HUES64 (cell line): ENCODE results near the gene CCR5.
"Not testable (repeated sequence)": the region's sequence is repeated elsewhere in the genome, so short reads cannot be mapped to it uniquely, and the experiment has no call there.

ENCODE experiments used
- H3K27ac ChIP-seq: 2 replicates; pipeline ENCODE4 v1.7.0; 2013; ENCODE audit warnings: low read depth, low read length, inconsistent platforms
- H3K27me3 ChIP-seq: 2 replicates; pipeline ENCODE4 v1.6.1; 2013; ENCODE audit warnings: mild to moderate bottlenecking, low read length; ENCODE audit not compliant: insufficient read depth
- H3K36me3 ChIP-seq: 2 replicates; pipeline ENCODE4 v1.6.1; 2013; ENCODE audit warnings: mild to moderate bottlenecking, low read length; ENCODE audit not compliant: insufficient read depth
- H3K4me1 ChIP-seq: 2 replicates; pipeline ENCODE4 v1.6.1; 2013; ENCODE audit warnings: mild to moderate bottlenecking, low read length, moderate library complexity; ENCODE audit not compliant: insufficient read depth
- H3K4me3 ChIP-seq: 2 replicates; pipeline ENCODE4 v1.5.1; 2013; ENCODE audit warnings: mild to moderate bottlenecking, low read length, moderate library complexity
- H3K9ac ChIP-seq: 2 replicates; pipeline ENCODE4 v1.6.1; 2013; ENCODE audit warnings: mild to moderate bottlenecking, low read depth, low read length
- H3K9me3 ChIP-seq: 2 replicates; pipeline ENCODE4 v1.6.1; 2013; ENCODE audit warnings: low read depth, low read length; ENCODE audit not compliant: insufficient read depth
- WGBS: fragments of 150-250, 120-280 bp; methylation state at CpG from one replicate; pipeline ENCODE4 v1.1.7; 2013; ENCODE audit warnings: missing lambda C conversion rate; 5-methylcytosine and 5-hydroxymethylcytosine counted together

The CCR5 gene

DNA sequence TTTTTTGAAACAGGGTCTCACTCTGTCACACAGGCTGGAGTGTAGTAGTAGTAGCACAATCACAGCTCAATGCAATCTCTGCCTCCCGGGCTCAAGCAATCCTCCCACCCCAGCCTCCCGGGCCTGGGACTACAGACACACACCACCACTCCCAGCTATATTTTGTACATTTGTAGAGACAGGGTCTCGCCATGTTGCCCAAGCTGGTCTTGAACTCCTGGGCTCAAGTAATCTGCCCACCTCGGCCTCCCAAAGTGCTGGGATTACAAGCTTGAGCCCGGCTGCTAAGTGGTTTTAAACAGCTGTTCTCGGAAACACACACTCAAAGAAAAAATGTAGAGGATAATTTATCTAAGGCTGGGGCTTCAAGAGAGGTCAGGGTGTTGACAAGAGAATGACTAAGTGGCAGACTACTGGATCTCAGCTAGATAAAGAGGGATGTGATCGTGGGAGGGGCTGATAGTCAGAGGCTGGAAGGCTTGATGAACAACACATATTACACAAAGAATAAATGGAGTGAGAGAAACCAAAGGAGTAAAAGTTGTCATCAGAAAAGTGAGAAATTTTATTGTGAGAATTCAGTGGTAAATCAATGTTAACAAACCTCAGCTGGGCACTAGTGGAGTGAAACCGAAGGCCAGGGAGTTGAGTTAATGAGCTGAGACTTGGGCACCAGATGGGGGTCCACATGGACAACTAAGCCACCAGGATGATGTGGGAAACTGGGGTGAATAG is 29.4 kb downstream of the CCR5 start:
- Histone ChIP-seq H3K4me3 (no peak overlapping the region), H3K27ac (no peak overlapping the region), H3K9ac (no peak overlapping the region), H3K27me3 (no peaks in the 10 kb centered on the region), H3K4me1 (no peaks in the 10 kb centered on the region), H3K36me3 (no peaks in the 10 kb centered on the region), H3K9me3 (no peaks in the 10 kb centered on the region)
- 88% methylated on average over 8 of the region's 8 CpGs for WGBS

- H3K27me3 ChIP-seq = no peaks in the 10 kb centered on the region
Observed at GRCh38 chr3:46400846-46401245, 30.1 kb downstream of the CCR5 start.

DNA sequence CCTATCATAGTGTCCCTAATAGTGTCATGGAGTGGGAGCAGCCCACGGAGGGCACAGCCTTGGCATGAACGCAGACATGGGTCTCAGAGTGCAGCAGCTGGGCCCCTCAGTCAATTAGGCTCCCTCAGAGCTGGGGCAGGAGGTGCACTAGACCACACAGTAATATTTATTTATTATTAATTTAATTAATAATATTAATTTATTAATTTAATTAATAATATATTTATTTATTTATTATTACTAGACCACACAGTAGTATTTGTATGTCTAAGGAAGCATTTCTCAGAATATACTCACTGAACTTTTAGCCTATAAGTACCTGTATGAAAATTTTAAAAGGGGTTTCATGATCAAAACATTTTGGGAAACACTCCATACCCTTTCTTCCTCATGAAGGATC is 30.8 kb downstream of the CCR5 start:
- no peaks in the 10 kb centered on the region for H3K36me3 ChIP-seq
- H3K9ac ChIP-seq = no peak overlapping the region
- no peaks in the 10 kb centered on the region for H3K27me3 ChIP-seq
- WGBS = 96% methylated on average over 2 of the region's 2 CpGs
- no peak overlapping the region for H3K4me3 ChIP-seq
- no peak overlapping the region for H3K27ac ChIP-seq
- no peaks in the 10 kb centered on the region for H3K9me3 ChIP-seq
- no peaks in the 10 kb centered on the region for H3K4me1 ChIP-seq

More at GRCh38 chr3:46400846-46401245, 30.1 kb downstream of the CCR5 start:
- Histone ChIP-seq H3K4me1 (no peaks in the 10 kb centered on the region), H3K9ac (no peak overlapping the region), H3K36me3 (no peaks in the 10 kb centered on the region), H3K4me3 (no peak overlapping the region), H3K9me3 (no peaks in the 10 kb centered on the region), H3K27ac (no peak overlapping the region)
- 91% methylated on average over 5 of the region's 5 CpGs for WGBS

GRCh38 chr3:46402902-46403301 is 32.2 kb downstream of the CCR5 start:
- not testable (repeated sequence) for H3K27me3 ChIP-seq, H3K4me3 ChIP-seq, H3K27ac ChIP-seq, H3K36me3 ChIP-seq, H3K4me1 ChIP-seq, H3K9me3 ChIP-seq, H3K9ac ChIP-seq
- WGBS = 97% methylated on average over 4 of the region's 4 CpGs

DNA sequence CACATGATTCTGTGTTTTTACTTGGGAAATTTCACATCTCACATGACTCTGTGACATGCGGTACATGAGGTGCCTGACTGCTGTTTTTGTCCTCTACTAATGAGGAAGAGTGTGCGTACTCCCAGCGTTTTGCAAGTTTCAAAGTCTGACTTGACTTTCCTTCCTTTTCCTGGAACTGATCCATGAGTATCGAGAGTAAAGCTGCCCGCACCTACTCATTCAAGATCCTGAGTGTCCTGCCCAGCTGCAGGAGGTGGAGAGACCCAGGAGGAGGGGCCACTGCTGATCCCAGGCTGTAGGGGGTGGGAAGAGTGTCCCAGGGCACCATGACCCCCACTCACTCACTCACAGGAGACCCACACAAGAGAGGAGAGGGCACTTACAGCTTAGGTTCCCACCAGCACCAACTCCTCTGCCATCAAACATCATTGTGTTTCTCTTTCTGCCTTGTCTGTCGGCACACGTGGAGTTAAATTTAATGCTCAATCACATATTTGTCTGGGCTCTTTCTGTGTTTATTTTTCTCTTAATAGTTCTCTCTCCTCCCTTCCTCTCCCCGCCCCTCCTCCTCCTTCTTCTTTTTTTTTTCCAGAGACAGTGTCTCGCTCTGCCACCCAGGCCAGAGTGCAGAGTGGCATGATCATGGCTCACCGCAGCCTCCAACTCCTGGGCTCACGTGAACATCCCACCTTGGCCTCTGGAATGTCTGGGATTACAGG is 34.7 kb downstream of the CCR5 start:
- Histone ChIP-seq H3K36me3 (no peaks in the 10 kb centered on the region), H3K9me3 (no peaks in the 10 kb centered on the region), H3K4me3 (no peak overlapping the region), H3K27ac (no peak overlapping the region), H3K4me1 (no peaks in the 10 kb centered on the region), H3K9ac (no peak overlapping the region), H3K27me3 (no peaks in the 10 kb centered on the region)
- 92% methylated on average over 11 of the region's 11 CpGs for WGBS

GRCh38 chr3:46406443-46406787 is 35.7 kb downstream of the CCR5 start:
- Histone ChIP-seq H3K27me3 (no peaks in the 10 kb centered on the region), H3K27ac (no peak overlapping the region), H3K36me3 (no peaks in the 10 kb centered on the region), H3K4me3 (no peak overlapping the region), H3K9ac (no peak overlapping the region), H3K4me1 (no peaks in the 10 kb centered on the region), H3K9me3 (no peaks in the 10 kb centered on the region)
- WGBS = 89% methylated on average over 4 of the region's 4 CpGs

DNA sequence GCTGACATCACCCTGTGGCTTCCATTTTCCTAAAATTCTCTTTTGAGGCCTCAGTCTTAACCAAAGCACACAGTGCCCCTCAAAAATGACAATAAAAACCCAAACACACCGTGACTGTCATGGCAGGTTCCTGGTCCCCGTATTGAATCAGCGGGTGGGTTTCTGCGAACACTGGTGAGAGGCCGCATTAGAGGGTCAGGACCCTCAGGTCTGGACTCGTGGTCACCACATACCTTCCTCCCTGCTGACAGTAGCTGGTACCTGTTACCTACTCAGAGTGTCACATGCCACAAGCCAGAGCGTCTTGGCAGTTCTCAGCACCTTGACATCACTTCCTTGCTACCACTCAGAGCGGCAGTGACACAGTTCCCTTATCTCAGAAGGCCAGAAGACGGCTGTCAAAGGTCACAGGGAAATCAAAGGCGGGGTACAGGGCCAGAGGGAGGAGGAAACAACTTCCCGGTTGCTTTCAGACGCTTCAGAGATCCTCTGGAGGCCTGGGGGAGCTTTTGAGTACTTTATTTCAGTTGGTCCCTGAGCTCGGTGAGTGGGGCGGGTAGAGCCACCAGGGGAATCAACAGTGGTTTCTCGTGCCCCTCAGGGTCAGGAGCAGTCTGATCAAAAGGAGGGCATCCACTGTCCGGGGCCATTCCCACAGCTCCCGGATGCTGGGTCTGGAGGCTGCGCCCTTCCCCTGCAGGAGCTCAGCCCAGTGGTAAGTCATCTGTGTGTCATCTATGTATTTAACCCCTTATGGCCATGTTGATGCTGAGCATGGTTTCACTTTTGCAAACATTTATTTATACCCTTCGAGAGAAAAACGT is 36.3 kb downstream of the CCR5 start, which contains the start of the genes CCR5AS and CCRL2:
Gene CCR5AS, minus strand, starts transcription at position 279 of the 824 bp plus-strand sequence.
Gene CCRL2, plus strand, starts transcription at position 472 of the 824 bp plus-strand sequence. CDS start 821 bp downstream, outside the sequence.
- H3K27ac ChIP-seq = no peak within 1 kb of the TSS
- no peak within 1 kb of the TSS for H3K4me3 ChIP-seq
- no peaks in the 10 kb centered on the region for H3K27me3 ChIP-seq
- WGBS = 85% methylated on average over 20 of the region's 20 CpGs
- no peak within 1 kb of the TSS for H3K9ac ChIP-seq
- no peaks in the 10 kb centered on the region for H3K4me1 ChIP-seq
- no peaks in the 10 kb centered on the region for H3K9me3 ChIP-seq
- no peaks in the 10 kb centered on the region for H3K36me3 ChIP-seq

GRCh38 chr3:46407970-46408369 is 37.2 kb downstream of the CCR5 start:
- Histone ChIP-seq H3K27me3 (no peaks in the 10 kb centered on the region), H3K27ac (no peak overlapping the region), H3K4me3 (no peak overlapping the region), H3K9me3 (no peaks in the 10 kb centered on the region), H3K36me3 (no peaks in the 10 kb centered on the region), H3K4me1 (no peaks in the 10 kb centered on the region), H3K9ac (no peak overlapping the region)
- 92% methylated on average over 7 of the region's 7 CpGs for whole genome bisulfite sequencing

GRCh38 chr3:46408853-46409252 is 38.1 kb downstream of the CCR5 start:
- WGBS = 87% methylated on average over 7 of the region's 7 CpGs
- Histone ChIP-seq H3K9ac (no peak overlapping the region), H3K9me3 (no peaks in the 10 kb centered on the region), H3K4me1 (no peaks in the 10 kb centered on the region), H3K36me3 (no peaks in the 10 kb centered on the region), H3K27me3 (no peaks in the 10 kb centered on the region), H3K27ac (no peak overlapping the region), H3K4me3 (no peak overlapping the region)

- no peak overlapping the region for H3K4me3 ChIP-seq
- H3K9me3 ChIP-seq = no peaks in the 10 kb centered on the region
- H3K27me3 ChIP-seq = no peaks in the 10 kb centered on the region
- H3K36me3 ChIP-seq = no peaks in the 10 kb centered on the region
- H3K9ac ChIP-seq = no peak overlapping the region
- no peaks in the 10 kb centered on the region for H3K4me1 ChIP-seq
- WGBS = 94% methylated on average over 9 of the region's 9 CpGs
- no peak overlapping the region for H3K27ac ChIP-seq
Observed at GRCh38 chr3:46409739-46410489, 39.2 kb downstream of the CCR5 start.
